ENCODE data around the gene OAF.
A peak's percentile ranks its signal among the peaks of the same experiment; 100 is the strongest.

DNA sequence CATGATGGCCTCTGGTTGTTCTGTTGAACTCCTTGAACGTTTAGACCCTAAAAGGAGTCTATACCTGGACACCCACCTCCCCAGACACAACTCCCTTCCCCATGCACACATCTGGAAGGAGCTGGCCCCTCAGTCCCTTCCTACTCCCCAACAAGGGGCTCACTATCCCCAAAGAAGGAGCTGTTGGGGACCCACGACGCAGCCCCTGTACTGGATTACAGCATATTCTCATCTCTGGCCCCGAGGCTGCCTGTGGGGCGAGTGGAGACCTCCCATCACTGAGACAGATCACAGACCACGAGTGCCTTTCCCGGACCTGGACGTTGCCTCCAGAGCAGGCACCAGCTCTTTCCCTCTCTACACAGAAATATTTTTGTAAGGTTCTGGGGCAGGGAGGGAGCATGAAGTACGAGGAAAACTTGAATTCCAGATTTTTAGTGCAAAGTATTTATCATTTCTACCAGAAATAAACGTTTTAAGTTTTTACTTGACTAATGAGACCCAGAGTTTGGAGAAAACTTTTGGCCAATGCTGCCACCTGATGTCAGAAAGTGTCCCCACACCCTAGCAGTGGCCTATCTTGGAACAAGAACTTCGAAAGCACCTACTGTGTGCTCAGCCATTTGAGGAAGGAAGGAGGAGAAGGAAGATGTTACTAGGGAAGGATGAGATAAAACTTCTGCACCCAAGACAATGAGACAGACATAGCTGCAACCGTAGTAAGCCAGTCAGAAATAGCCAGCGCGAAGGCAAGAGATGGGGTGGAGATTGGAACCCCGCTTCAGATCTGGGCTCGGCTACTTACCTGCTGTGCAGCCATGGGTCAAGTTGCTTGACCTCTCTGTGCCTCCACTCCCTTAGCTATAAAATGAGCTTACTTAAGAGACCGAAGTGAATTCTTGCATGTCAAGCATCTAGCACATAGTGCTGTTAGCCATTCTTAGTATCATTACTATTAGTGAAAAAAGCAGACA, 18.9 kb downstream of the OAF start:
- TF ChIP-seq, protein P1, sequence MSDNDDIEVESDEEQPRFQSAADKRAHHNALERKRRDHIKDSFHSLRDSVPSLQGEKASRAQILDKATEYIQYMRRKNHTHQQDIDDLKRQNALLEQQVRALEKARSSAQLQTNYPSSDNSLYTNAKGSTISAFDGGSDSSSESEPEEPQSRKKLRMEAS (IDR thresholded peaks at IDR 0.05): no peak
- TF ChIP-seq, protein P2, sequence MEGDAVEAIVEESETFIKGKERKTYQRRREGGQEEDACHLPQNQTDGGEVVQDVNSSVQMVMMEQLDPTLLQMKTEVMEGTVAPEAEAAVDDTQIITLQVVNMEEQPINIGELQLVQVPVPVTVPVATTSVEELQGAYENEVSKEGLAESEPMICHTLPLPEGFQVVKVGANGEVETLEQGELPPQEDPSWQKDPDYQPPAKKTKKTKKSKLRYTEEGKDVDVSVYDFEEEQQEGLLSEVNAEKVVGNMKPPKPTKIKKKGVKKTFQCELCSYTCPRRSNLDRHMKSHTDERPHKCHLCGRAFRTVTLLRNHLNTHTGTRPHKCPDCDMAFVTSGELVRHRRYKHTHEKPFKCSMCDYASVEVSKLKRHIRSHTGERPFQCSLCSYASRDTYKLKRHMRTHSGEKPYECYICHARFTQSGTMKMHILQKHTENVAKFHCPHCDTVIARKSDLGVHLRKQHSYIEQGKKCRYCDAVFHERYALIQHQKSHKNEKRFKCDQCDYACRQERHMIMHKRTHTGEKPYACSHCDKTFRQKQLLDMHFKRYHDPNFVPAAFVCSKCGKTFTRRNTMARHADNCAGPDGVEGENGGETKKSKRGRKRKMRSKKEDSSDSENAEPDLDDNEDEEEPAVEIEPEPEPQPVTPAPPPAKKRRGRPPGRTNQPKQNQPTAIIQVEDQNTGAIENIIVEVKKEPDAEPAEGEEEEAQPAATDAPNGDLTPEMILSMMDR (IDR thresholded peaks at IDR 0.05; ENCODE audit: control extremely low read depth in 1 of 3, insufficient read depth in 1 of 3, low read depth in 1 of 3, low read length in 3 of 3): peak; percentile 39 to 74 (median 70)
- no peak for TF ChIP-seq ZNF274 (IDR thresholded peaks at IDR 0.05; ENCODE audit: borderline replicate concordance, extremely low read depth, low read length)
- TF ChIP-seq SP1 (IDR thresholded peaks at IDR 0.05; ENCODE audit: low read depth, low read length): no peak
- no peak for TF ChIP-seq EGR1 (IDR thresholded peaks at IDR 0.05; ENCODE audit: borderline replicate concordance, low read depth, low read length)
- TF ChIP-seq POLR2AphosphoS5 (IDR thresholded peaks at IDR 0.05; ENCODE audit: low read depth, low read length): no peak
- no peak for TF ChIP-seq EZH2 (IDR thresholded peaks at IDR 0.05; ENCODE audit: low read depth, low read length, severe bottlenecking)
- no peak for TF ChIP-seq EP300 (IDR thresholded peaks at IDR 0.05; ENCODE audit: borderline replicate concordance in 1 of 2, low read depth in 2 of 2, low read length in 2 of 2)
- TF ChIP-seq CHD2 (IDR thresholded peaks at IDR 0.05; ENCODE audit: low read length): no peak
- no peak for TF ChIP-seq JUND (IDR thresholded peaks at IDR 0.05; ENCODE audit: low read length)
- peak; percentile 86 for TF ChIP-seq RAD21 (IDR thresholded peaks at IDR 0.05 in 1 of 2, conservative IDR thresholded peaks at IDR 0.05 in 1 of 2; ENCODE audit: low read depth in 2 of 2, low read length in 2 of 2)

Data from H1 (cell line).